ENCODE data around the gene ELAVL3. TPM values are rescaled to one million over a fixed set of nuclear protein-coding genes. Genes with fewer than 3 reads are reported as not detected.
A peak's percentile ranks its signal among the peaks of the same experiment; 100 is the strongest.
"Not testable (repeated sequence)": the region's sequence is repeated elsewhere in the genome, so short reads cannot be mapped to it uniquely, and the experiment has no call there.

Gene ELAVL3
- polyA plus RNA-seq, 4 donors = 0.08 to 0.49 (median 0.16) TPM

GRCh38 chr19:11445141-11445540 is 35.7 kb downstream of the ELAVL3 start:
- no peak for DNase-seq (ENCODE audit: low read depth in 4 of 4, low spot score in 2 of 4)

- DNase-seq (ENCODE audit: low read depth in 4 of 4, low spot score in 2 of 4) = no peak
Observed at GRCh38 chr19:11444059-11444458, 36.8 kb downstream of the ELAVL3 start.

- no peak for DNase-seq (ENCODE audit: low read depth in 4 of 4, low spot score in 2 of 4)
Observed at GRCh38 chr19:11437955-11438354, 42.9 kb downstream of the ELAVL3 start.

GRCh38 chr19:11435833-11436313 is 45.0 kb downstream of the ELAVL3 start:
- DNase-seq (ENCODE audit: low read depth in 4 of 4, low spot score in 2 of 4) = no peak

- DNase-seq (ENCODE audit: low read depth in 4 of 4, low spot score in 2 of 4) = peak; percentile 99 to 100 (median 100)
Observed at GRCh38 chr19:11435057-11435832, 45.6 kb downstream of the ELAVL3 start, which contains the start of the genes ODAD3 and PRKCSH. Gene ODAD3, minus strand, starts transcription at chr19:11435121. Its CDS starts 105 bp downstream, at chr19:11435016. Gene PRKCSH, plus strand, starts transcription at chr19:11435635. Its CDS starts 483 bp downstream, at chr19:11436118.

- DNase-seq (ENCODE audit: low read depth in 4 of 4, low spot score in 2 of 4) = no peak
Observed at GRCh38 chr19:11434703-11435056, 46.2 kb downstream of the ELAVL3 start.

- DNase-seq (ENCODE audit: low read depth in 4 of 4, low spot score in 2 of 4) = not testable (repeated sequence)
Observed at GRCh38 chr19:11433526-11433925, 47.3 kb downstream of the ELAVL3 start.

- no peak for DNase-seq (ENCODE audit: low read depth in 4 of 4, low spot score in 2 of 4)
Observed at GRCh38 chr19:11426656-11427055, 54.2 kb downstream of the ELAVL3 start.

GRCh38 chr19:11425719-11426457 is 55.0 kb downstream of the ELAVL3 start:
- no peak for DNase-seq (ENCODE audit: low read depth in 4 of 4, low spot score in 2 of 4)

- no peak for DNase-seq (ENCODE audit: low read depth in 4 of 4, low spot score in 2 of 4)
Observed at GRCh38 chr19:11423791-11424181, 57.1 kb downstream of the ELAVL3 start.

GRCh38 chr19:11423164-11423790 is 57.6 kb downstream of the ELAVL3 start:
- DNase-seq (ENCODE audit: low read depth in 4 of 4, low spot score in 2 of 4) = no peak

- DNase-seq (ENCODE audit: low read depth in 4 of 4, low spot score in 2 of 4) = no peak
Observed at GRCh38 chr19:11422163-11423065, 58.4 kb downstream of the ELAVL3 start.

- no peak for DNase-seq (ENCODE audit: low read depth in 4 of 4, low spot score in 2 of 4)
Observed at GRCh38 chr19:11421371-11422098, 59.3 kb downstream of the ELAVL3 start.

GRCh38 chr19:11420429-11421370 is 60.1 kb downstream of the ELAVL3 start:
- DNase-seq (ENCODE audit: low read depth in 4 of 4, low spot score in 2 of 4) = no peak

- no peak for DNase-seq (ENCODE audit: low read depth in 4 of 4, low spot score in 2 of 4)
Observed at GRCh38 chr19:11418549-11419506, 62.0 kb downstream of the ELAVL3 start, which contains the start of gene RGL3. Gene RGL3, minus strand, starts transcription at chr19:11419314. Its CDS starts 36 bp downstream, at chr19:11419278.

- DNase-seq (ENCODE audit: low read depth in 4 of 4, low spot score in 2 of 4) = no peak
Observed at GRCh38 chr19:11418094-11418548, 62.7 kb downstream of the ELAVL3 start.

Measured in left renal cortex interstitium (tissue), 4 donors.